HepG2 (cell line): ENCODE measurements around the gene ANAPC1. TPM values are rescaled to one million over a fixed set of nuclear protein-coding genes. Genes with fewer than 3 reads are reported as not detected.

Experiments
- ATAC-seq: fragments of 200-7000 bp; cut with Tn5 transposase; 3 replicates; pipeline ENCODE4 v1.9.1; 2020; ENCODE audit warnings: mild to moderate bottlenecking, moderate library complexity
- BruUV-seq: library from RNA; stranded (reverse); fragments of 400-500 nt; replicated peaks from 2 replicates; lab custom pipeline; 2021; lab: Mats Ljungman, UMichigan
- CTCF ChIA-PET: fragments of 300-600 bp; formaldehyde crosslinking; extraction: SDS; loops from one replicate; lab custom pipeline; 2021; ENCODE audit warnings: low total read pairs, inconsistent platforms, low intra/inter-chr PET ratio; lab: Yijun Ruan, JAX
- POLR2A ChIA-PET: fragments of 350-600 bp; sonication (Branson Sonifier 250); formaldehyde crosslinking; loops from one replicate; lab custom pipeline; 2020; ENCODE audit warnings: antibody characterized with exemption, inconsistent platforms; lab: Yijun Ruan, JAX
- DNase-seq: peaks from one replicate; pipeline ENCODE4 v3.0.0-alpha.2; 2015; ENCODE audit warnings: low spot score
- FAIRE-seq: peaks from 3 replicates; lab custom pipeline; 2011; peaks lifted over from hg19 to GRCh38; lab: Jason Lieb, UNC
- H2AFZ ChIP-seq: one replicate; pipeline ENCODE4 v1.6.1; 2011; ENCODE audit warnings: low read length, inconsistent platforms
- H3K27ac ChIP-seq: fragments of 300-600 bp; 3 replicates; pipeline ENCODE4 v1.8.0; 2011; ENCODE audit warnings: mixed run types, mild to moderate bottlenecking, mixed read lengths, low read length, inconsistent platforms; ENCODE audit not compliant: insufficient read depth; ENCODE audit errors: extremely low read length
- H3K27me3 ChIP-seq, 2 experiments: fragments of 200-600 bp in 1 of 2; 2 replicates in 1 of 2; 3 replicates in 1 of 2; pipeline versions ENCODE4 v1.6.0 to v1.8.0; 2011; ENCODE audit warnings: low read length in 2 of 2, mild to moderate bottlenecking in 2 of 2, moderate library complexity in 2 of 2, inconsistent platforms in 1 of 2; ENCODE audit not compliant: insufficient read depth in 2 of 2, control insufficient read depth in 1 of 2
- H3K36me3 ChIP-seq, 2 experiments: fragments of 200-600 bp in 1 of 2; replicated peaks in 1 of 2; 2 replicates in 1 of 2; 3 replicates in 1 of 2; pipeline versions ENCODE4 v1.5.1 to v1.8.0; 2011; ENCODE audit warnings: low read length in 2 of 2, inconsistent platforms in 1 of 2; ENCODE audit not compliant: insufficient read depth in 2 of 2, control insufficient read depth in 1 of 2
- H3K4me1 ChIP-seq: 2 replicates; pipeline ENCODE4 v1.5.1; 2012; ENCODE audit warnings: low read length, inconsistent platforms; ENCODE audit not compliant: insufficient read depth
- H3K4me2 ChIP-seq: 2 replicates; pipeline ENCODE4 v1.6.0; 2011; ENCODE audit warnings: low read depth, low read length, inconsistent platforms
- H3K4me3 ChIP-seq, 3 experiments: fragments of 200-600 bp in 1 of 3; sonication (generic), shearing (Covaris generic) in 1 of 3; replicated peaks in 1 of 3; 2 replicates each; pipeline ENCODE4 v1.5.1; 2011 to 2016; ENCODE audit warnings: low read length in 3 of 3, inconsistent platforms in 2 of 3, low read depth in 2 of 3, mild to moderate bottlenecking in 2 of 3, control low read depth in 1 of 3, mixed read lengths in 1 of 3; ENCODE audit not compliant: insufficient read depth in 1 of 3
- H3K79me2 ChIP-seq: one replicate; pipeline ENCODE4 v1.6.1; 2011; ENCODE audit warnings: low read length, inconsistent platforms; ENCODE audit not compliant: insufficient read depth
- H3K9ac ChIP-seq: 2 replicates; pipeline ENCODE4 v1.6.0; 2011; ENCODE audit warnings: mild to moderate bottlenecking, low read depth, low read length, inconsistent platforms; ENCODE audit not compliant: insufficient read depth
- H3K9me3 ChIP-seq: 2 replicates; pipeline ENCODE4 v1.5.1; 2012; ENCODE audit warnings: mild to moderate bottlenecking, low read length
- H4K20me1 ChIP-seq: 2 replicates; pipeline ENCODE4 v1.6.0; 2011; ENCODE audit warnings: inconsistent platforms, mild to moderate bottlenecking, low read length, moderate library complexity; ENCODE audit not compliant: insufficient read depth
- FOXA1 ChIP-seq, 2 experiments: fragments of 450-650 bp in 1 of 2; sonication (generic) in 1 of 2; formaldehyde crosslinking in 1 of 2; IDR thresholded peaks; 2 replicates each; pipeline versions ENCODE4 v1.4.0 to v1.6.1; 2016 to 2020; ENCODE audit warnings: missing genetic modification reagents in 1 of 2
- MTERF4 ChIP-seq: sonication (generic); formaldehyde crosslinking; IDR thresholded peaks from 2 replicates; pipeline ENCODE4 v1.8.0; 2023; ENCODE audit warnings: mild to moderate bottlenecking, missing genetic modification reagents
- RARA ChIP-seq: IDR thresholded peaks from 2 replicates; pipeline ENCODE4 v1.6.1; 2016; ENCODE audit warnings: missing genetic modification reagents, missing compliant biosample characterization
- SNAPC4 ChIP-seq: sonication (generic); formaldehyde crosslinking; IDR thresholded peaks from 2 replicates; pipeline ENCODE4 v1.4.0; 2020; ENCODE audit warnings: mild to moderate bottlenecking, missing genetic modification reagents
- SP1 ChIP-seq, 2 experiments: fragments of 450-650 bp in 1 of 2; sonication (generic) in 1 of 2; formaldehyde crosslinking in 1 of 2; IDR thresholded peaks; 2 replicates each; pipeline versions ENCODE4 v1.4.0 to v1.6.1; 2016 to 2020; ENCODE audit warnings: missing genetic modification reagents in 1 of 2
- ZNF230 ChIP-seq: sonication (generic); formaldehyde crosslinking; IDR thresholded peaks from 2 replicates; pipeline ENCODE4 v1.4.0; 2020; ENCODE audit warnings: mild to moderate bottlenecking, missing genetic modification reagents
- ZNF276 ChIP-seq: sonication (generic); formaldehyde crosslinking; IDR thresholded peaks from 2 replicates; pipeline ENCODE4 v1.4.0; 2020; ENCODE audit warnings: mild to moderate bottlenecking, low read depth, missing genetic modification reagents
- ZNF382 ChIP-seq: sonication (generic); formaldehyde crosslinking; IDR thresholded peaks from 2 replicates; pipeline ENCODE4 v1.5.0; 2020; ENCODE audit warnings: missing genetic modification reagents, mild to moderate bottlenecking, borderline replicate concordance
- ZNF761 ChIP-seq: sonication (generic); formaldehyde crosslinking; conservative IDR thresholded peaks from 2 replicates; pipeline ENCODE4 v1.4.0; 2020; ENCODE audit warnings: mild to moderate bottlenecking, missing genetic modification reagents
- ZNF788 ChIP-seq: sonication (generic); formaldehyde crosslinking; IDR thresholded peaks from 2 replicates; pipeline ENCODE4 v1.5.0; 2020; ENCODE audit warnings: mild to moderate bottlenecking, missing genetic modification reagents, borderline replicate concordance
- WGBS: methylation state at CpG from one replicate; pipeline ENCODE4 v1.1.6; 2017; ENCODE audit warnings: low lambda C conversion rate; 5-methylcytosine and 5-hydroxymethylcytosine counted together
- in situ Hi-C: cut with HindIII; loops from 2 replicates; pipeline ENCODE4 v1.10.0; 2017; ENCODE audit warnings: low pct_unique_long_range_greater_than_20kb; ENCODE audit not compliant: extremely low pct_ligation_motif_present
- intact Hi-C: fragments of 100-400 bp; cut with micrococcal nuclease; formaldehyde crosslinking; loops from one replicate; pipeline ENCODE4 v1.10.0; 2022; ENCODE audit not compliant: unreplicated experiment
- polyA plus RNA-seq, 8 experiments: library from polyadenylated mRNA; depleted of rRNA in 3 of 8; stranded (reverse) in 7 of 8; unstranded in 1 of 8; fragments of >200 nt; fragmentation: Illumina TruSeq in 4 of 8; extraction: Trizol in 4 of 8; gene quantifications; 2 replicates each; pipeline versions ENCODE4 v1.2.1 to v1.2.3, GENCODE V29; 2011 to 2016; ENCODE audit warnings: low read depth in 4 of 8, missing spikeins in 1 of 8, mixed read lengths in 1 of 8; ENCODE audit not compliant: insufficient read depth in 1 of 8
- total RNA-seq, 5 experiments: library from RNA; depleted of rRNA; stranded (reverse); fragments of >200 nt; fragmentation: Illumina TruSeq; extraction: Trizol; gene quantifications; 2 replicates each; pipeline ENCODE4 v1.2.3, GENCODE V29; 2016; ENCODE audit warnings: low read depth in 1 of 5
- TF ChIP-seq, protein P1 (sequence below): sonication (generic); formaldehyde crosslinking; IDR thresholded peaks from 2 replicates; pipeline ENCODE4 v1.4.0; 2020; ENCODE audit warnings: missing genetic modification reagents

ANAPC1 gene
- total and polyA plus RNA-seq, 2 of the 13 experiments (the other 11 are each of a cell fraction or from before 2014, with no cell fraction given) = 50.0 to 89.7 TPM

GRCh38 chr2:111919794-111920608 lies 36.0 kb upstream of the ANAPC1 start (continued):
- TF ChIP-seq ZNF761 (CRISPR knock-in tag) = no peak
- TF ChIP-seq, protein P1, sequence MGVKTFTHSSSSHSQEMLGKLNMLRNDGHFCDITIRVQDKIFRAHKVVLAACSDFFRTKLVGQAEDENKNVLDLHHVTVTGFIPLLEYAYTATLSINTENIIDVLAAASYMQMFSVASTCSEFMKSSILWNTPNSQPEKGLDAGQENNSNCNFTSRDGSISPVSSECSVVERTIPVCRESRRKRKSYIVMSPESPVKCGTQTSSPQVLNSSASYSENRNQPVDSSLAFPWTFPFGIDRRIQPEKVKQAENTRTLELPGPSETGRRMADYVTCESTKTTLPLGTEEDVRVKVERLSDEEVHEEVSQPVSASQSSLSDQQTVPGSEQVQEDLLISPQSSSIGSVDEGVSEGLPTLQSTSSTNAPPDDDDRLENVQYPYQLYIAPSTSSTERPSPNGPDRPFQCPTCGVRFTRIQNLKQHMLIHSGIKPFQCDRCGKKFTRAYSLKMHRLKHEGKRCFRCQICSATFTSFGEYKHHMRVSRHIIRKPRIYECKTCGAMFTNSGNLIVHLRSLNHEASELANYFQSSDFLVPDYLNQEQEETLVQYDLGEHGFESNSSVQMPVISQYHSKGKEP (CRISPR knock-in tag) = no peak
- 0 out of 2 replicates have a peak, but pooled peaks have one; percentile 40 for TF ChIP-seq ZNF276 (CRISPR knock-in tag)
- no peak for TF ChIP-seq ZNF382

- peak overlapping the region in 1 of 3 experiments; percentile 58; a peak in 2 of 6 replicates for H3K4me3 ChIP-seq
- ChIA-PET POLR2A (interaction anchor here (0.6 to 2.6 kb wide), 8 partner anchors 9 to 95 kb away, joined by 3 to 17 read pairs (median 4); partner anchors contain the start of gene MERTK), CTCF (no interaction called here)
- no peaks in the 10 kb centered on the region for H4K20me1 ChIP-seq
- in situ Hi-C loops (no loop called here), intact Hi-C loops (loop anchor here (2.0 kb wide), 1 partner anchor 19 kb away; no protein-coding TSS in a partner anchor)
- H3K4me1 ChIP-seq = peaks cover 44% of the 10 kb centered on the region
- ATAC-seq (peak; percentile 58), FAIRE-seq (no peak), DNase-seq (peak; percentile 56)
- H3K79me2 ChIP-seq = peaks cover 83% of the 10 kb centered on the region
- H3K9me3 ChIP-seq = no peaks in the 10 kb centered on the region
- H2AFZ ChIP-seq = no peak overlapping the region
- peak overlapping the region; percentile 66 for H3K9ac ChIP-seq
- H3K4me2 ChIP-seq = peak overlapping the region; percentile 80
- BruUV-seq = no TSS peak
- H3K36me3 ChIP-seq = peaks cover 9 to 30% of the 10 kb centered on the region in 2 experiments
- 64% methylated on average over 2 of the region's 2 CpGs for WGBS
- peak overlapping the region; percentile 87 for H3K27ac ChIP-seq
- H3K27me3 ChIP-seq = no peaks in the 10 kb centered on the region
- TF ChIP-seq SP1 (IDR thresholded peaks at IDR 0.05) (no peak), SP1 (CRISPR knock-in tag; IDR thresholded peaks at IDR 0.05) (no peak), FOXA1 (IDR thresholded peaks at IDR 0.05) (no peak), FOXA1 (CRISPR knock-in tag; IDR thresholded peaks at IDR 0.05) (no peak), RARA (CRISPR knock-in tag) (no peak), MTERF4 (CRISPR knock-in tag) (no peak), ZNF230 (0 out of 2 replicates have a peak, but pooled peaks have one; percentile 24), SNAPC4 (CRISPR knock-in tag) (no peak), ZNF788 (CRISPR knock-in tag) (no peak)
These were observed 35.4 kb upstream of the ANAPC1 start for GRCh38 chr2:111919365-111919764.
